SK-N-SH treated with all-trans-retinoic acid at 6 μM for 48 hours (cell line): Measurements from ENCODE around the gene NPAS2.

ENCODE experiments used
- ATAC-seq: fragments of 200-7000 bp; cut with Tn5 transposase; 3 replicates; pipeline ENCODE4 v1.9.1; 2020; ENCODE audit warnings: mild to moderate bottlenecking, moderate library complexity
- BACH2 ChIP-seq: fragments of 250-450 bp; sonication (Bioruptor Pico); IDR thresholded peaks from 2 replicates; pipeline ENCODE4 v1.9.0; 2021; ENCODE audit warnings: mild to moderate bottlenecking, borderline replicate concordance
- CSDC2 ChIP-seq: fragments of 250-450 bp; sonication (Bioruptor Pico); IDR thresholded peaks from 2 replicates; pipeline ENCODE4 v1.5.0; 2020; ENCODE audit warnings: mild to moderate bottlenecking, moderate library complexity
- GLIS3 ChIP-seq: fragments of 250-450 bp; sonication (Bioruptor Pico); IDR thresholded peaks from 2 replicates; pipeline ENCODE4 v1.5.0; 2020; ENCODE audit warnings: mild to moderate bottlenecking, moderate library complexity
- ISL1 ChIP-seq: fragments of 250-450 bp; sonication (Bioruptor Pico); IDR thresholded peaks from 2 replicates; pipeline ENCODE4 v2.1.2; 2022; ENCODE audit warnings: mild to moderate bottlenecking, moderate library complexity
- PPARA ChIP-seq: fragments of 250-450 bp; sonication (Bioruptor Pico); IDR thresholded peaks from 2 replicates; pipeline ENCODE4 v1.5.0; 2020; ENCODE audit warnings: mild to moderate bottlenecking, borderline replicate concordance
- RARB ChIP-seq: fragments of 250-450 bp; sonication (Bioruptor Pico); IDR thresholded peaks from 2 replicates; pipeline ENCODE4 v1.8.0; 2021; ENCODE audit warnings: mild to moderate bottlenecking, moderate library complexity
- SNAI2 ChIP-seq: fragments of 250-450 bp; sonication (Bioruptor Pico); IDR thresholded peaks from 2 replicates; pipeline ENCODE4 v1.5.0; 2020; ENCODE audit warnings: mild to moderate bottlenecking, moderate library complexity
- TCF4 ChIP-seq: fragments of 250-450 bp; sonication (Bioruptor Pico); IDR thresholded peaks from 2 replicates; pipeline ENCODE4 v1.8.0; 2021; ENCODE audit warnings: mild to moderate bottlenecking, moderate library complexity, borderline replicate concordance
- ZC3H10 ChIP-seq: fragments of 250-450 bp; sonication (Bioruptor Pico); IDR thresholded peaks from 2 replicates; pipeline ENCODE4 v1.5.1; 2021; ENCODE audit warnings: mild to moderate bottlenecking, moderate library complexity
- ZFP3 ChIP-seq: fragments of 250-450 bp; sonication (Bioruptor Pico); IDR thresholded peaks from 2 replicates; pipeline ENCODE4 v1.5.0; 2020; ENCODE audit warnings: mild to moderate bottlenecking, moderate library complexity
- ZFP30 ChIP-seq: fragments of 450-650 bp; formaldehyde crosslinking; IDR thresholded peaks from 2 replicates; pipeline ENCODE4 v1.5.0; 2022; ENCODE audit warnings: mild to moderate bottlenecking, moderate library complexity
- ZNF565 ChIP-seq: fragments of 450-650 bp; formaldehyde crosslinking; conservative IDR thresholded peaks from 2 replicates; pipeline ENCODE4 v1.5.0; 2020; ENCODE audit warnings: low read depth, mild to moderate bottlenecking, moderate library complexity
- ZNF70 ChIP-seq: fragments of 450-650 bp; formaldehyde crosslinking; IDR thresholded peaks from 2 replicates; pipeline ENCODE4 v1.5.0; 2020; ENCODE audit warnings: mild to moderate bottlenecking, moderate library complexity
- ZNF8 ChIP-seq: fragments of 450-650 bp; formaldehyde crosslinking; IDR thresholded peaks from 2 replicates; pipeline ENCODE4 v1.5.0; 2020; ENCODE audit warnings: mild to moderate bottlenecking, moderate library complexity
- TF ChIP-seq, protein P1 (sequence below): fragments of 250-450 bp; sonication (Bioruptor Pico); IDR thresholded peaks from 2 replicates; pipeline ENCODE4 v1.5.0; 2020; ENCODE audit warnings: mild to moderate bottlenecking, moderate library complexity
- TF ChIP-seq, protein P2 (sequence below): fragments of 250-450 bp; sonication (Bioruptor Pico); IDR thresholded peaks from 2 replicates; pipeline ENCODE4 v1.8.0; 2021; ENCODE audit warnings: low read depth, mild to moderate bottlenecking, moderate library complexity, borderline replicate concordance
- TF ChIP-seq, protein P3 (sequence below): fragments of 250-450 bp; sonication (Bioruptor Pico); IDR thresholded peaks from 2 replicates; pipeline ENCODE4 v1.5.1; 2020; ENCODE audit warnings: low read depth, mild to moderate bottlenecking, moderate library complexity
- TF ChIP-seq, protein P4 (sequence below): fragments of 250-450 bp; sonication (Bioruptor Pico); IDR thresholded peaks from 2 replicates; pipeline ENCODE4 v1.8.0; 2020; ENCODE audit warnings: mild to moderate bottlenecking, moderate library complexity, borderline replicate concordance
- TF ChIP-seq, protein P5 (sequence below): fragments of 250-450 bp; sonication (Bioruptor Pico); IDR thresholded peaks from 2 replicates; pipeline ENCODE4 v1.5.1; 2021; ENCODE audit warnings: mild to moderate bottlenecking, moderate library complexity

NPAS2 gene

GRCh38 chr2:100802066-100802465 lies 17.9 kb upstream of the NPAS2 start (continued):
- TF ChIP-seq, protein P1, sequence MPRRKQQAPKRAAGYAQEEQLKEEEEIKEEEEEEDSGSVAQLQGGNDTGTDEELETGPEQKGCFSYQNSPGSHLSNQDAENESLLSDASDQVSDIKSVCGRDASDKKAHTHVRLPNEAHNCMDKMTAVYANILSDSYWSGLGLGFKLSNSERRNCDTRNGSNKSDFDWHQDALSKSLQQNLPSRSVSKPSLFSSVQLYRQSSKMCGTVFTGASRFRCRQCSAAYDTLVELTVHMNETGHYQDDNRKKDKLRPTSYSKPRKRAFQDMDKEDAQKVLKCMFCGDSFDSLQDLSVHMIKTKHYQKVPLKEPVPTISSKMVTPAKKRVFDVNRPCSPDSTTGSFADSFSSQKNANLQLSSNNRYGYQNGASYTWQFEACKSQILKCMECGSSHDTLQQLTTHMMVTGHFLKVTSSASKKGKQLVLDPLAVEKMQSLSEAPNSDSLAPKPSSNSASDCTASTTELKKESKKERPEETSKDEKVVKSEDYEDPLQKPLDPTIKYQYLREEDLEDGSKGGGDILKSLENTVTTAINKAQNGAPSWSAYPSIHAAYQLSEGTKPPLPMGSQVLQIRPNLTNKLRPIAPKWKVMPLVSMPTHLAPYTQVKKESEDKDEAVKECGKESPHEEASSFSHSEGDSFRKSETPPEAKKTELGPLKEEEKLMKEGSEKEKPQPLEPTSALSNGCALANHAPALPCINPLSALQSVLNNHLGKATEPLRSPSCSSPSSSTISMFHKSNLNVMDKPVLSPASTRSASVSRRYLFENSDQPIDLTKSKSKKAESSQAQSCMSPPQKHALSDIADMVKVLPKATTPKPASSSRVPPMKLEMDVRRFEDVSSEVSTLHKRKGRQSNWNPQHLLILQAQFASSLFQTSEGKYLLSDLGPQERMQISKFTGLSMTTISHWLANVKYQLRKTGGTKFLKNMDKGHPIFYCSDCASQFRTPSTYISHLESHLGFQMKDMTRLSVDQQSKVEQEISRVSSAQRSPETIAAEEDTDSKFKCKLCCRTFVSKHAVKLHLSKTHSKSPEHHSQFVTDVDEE (CRISPR knock-in tag) = no peak

DNA sequence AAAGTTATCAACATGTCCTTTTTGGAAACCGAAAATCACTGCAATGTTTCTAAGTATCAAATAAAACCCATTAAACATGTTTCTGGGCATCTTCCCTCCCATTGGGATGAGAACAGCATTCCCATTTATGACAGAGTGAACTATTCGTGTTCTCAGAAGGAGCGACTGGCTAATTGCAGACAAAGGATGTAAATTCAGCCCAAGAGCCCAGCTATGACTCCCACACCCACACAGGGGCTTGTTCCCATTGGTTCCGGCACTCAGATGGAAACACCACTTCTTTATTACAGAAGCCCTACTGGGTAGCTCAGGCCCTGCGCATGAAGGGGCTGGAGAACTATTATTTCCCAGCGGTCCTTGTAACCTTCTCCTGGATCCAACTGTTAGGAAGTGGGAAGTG lies 16.6 kb upstream of the NPAS2 start:
- no peak for ATAC-seq

GRCh38 chr2:100806550-100806949 lies 13.4 kb upstream of the NPAS2 start:
- ATAC-seq = no peak
- TF ChIP-seq TCF4 (CRISPR knock-in tag) = no peak
- no peak for TF ChIP-seq PPARA (CRISPR knock-in tag)
- no peak for TF ChIP-seq SNAI2 (CRISPR knock-in tag)
- no peak for TF ChIP-seq ZFP30
- TF ChIP-seq ZFP3 = no peak
- TF ChIP-seq, protein P2, sequence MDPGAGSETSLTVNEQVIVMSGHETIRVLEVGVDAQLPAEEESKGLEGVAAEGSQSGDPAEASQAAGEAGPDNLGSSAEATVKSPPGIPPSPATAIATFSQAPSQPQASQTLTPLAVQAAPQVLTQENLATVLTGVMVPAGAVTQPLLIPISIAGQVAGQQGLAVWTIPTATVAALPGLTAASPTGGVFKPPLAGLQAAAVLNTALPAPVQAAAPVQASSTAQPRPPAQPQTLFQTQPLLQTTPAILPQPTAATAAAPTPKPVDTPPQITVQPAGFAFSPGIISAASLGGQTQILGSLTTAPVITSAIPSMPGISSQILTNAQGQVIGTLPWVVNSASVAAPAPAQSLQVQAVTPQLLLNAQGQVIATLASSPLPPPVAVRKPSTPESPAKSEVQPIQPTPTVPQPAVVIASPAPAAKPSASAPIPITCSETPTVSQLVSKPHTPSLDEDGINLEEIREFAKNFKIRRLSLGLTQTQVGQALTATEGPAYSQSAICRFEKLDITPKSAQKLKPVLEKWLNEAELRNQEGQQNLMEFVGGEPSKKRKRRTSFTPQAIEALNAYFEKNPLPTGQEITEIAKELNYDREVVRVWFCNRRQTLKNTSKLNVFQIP (CRISPR knock-in tag) = no peak
- no peak for TF ChIP-seq CSDC2
- no peak for TF ChIP-seq ZNF70 (CRISPR knock-in tag)
- TF ChIP-seq, protein P3, sequence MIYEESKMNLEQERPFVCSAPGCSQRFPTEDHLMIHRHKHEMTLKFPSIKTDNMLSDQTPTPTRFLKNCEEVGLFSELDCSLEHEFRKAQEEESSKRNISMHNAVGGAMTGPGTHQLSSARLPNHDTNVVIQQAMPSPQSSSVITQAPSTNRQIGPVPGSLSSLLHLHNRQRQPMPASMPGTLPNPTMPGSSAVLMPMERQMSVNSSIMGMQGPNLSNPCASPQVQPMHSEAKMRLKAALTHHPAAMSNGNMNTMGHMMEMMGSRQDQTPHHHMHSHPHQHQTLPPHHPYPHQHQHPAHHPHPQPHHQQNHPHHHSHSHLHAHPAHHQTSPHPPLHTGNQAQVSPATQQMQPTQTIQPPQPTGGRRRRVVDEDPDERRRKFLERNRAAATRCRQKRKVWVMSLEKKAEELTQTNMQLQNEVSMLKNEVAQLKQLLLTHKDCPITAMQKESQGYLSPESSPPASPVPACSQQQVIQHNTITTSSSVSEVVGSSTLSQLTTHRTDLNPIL = no peak
- TF ChIP-seq ISL1 (CRISPR knock-in tag) = no peak
- TF ChIP-seq, protein P4, sequence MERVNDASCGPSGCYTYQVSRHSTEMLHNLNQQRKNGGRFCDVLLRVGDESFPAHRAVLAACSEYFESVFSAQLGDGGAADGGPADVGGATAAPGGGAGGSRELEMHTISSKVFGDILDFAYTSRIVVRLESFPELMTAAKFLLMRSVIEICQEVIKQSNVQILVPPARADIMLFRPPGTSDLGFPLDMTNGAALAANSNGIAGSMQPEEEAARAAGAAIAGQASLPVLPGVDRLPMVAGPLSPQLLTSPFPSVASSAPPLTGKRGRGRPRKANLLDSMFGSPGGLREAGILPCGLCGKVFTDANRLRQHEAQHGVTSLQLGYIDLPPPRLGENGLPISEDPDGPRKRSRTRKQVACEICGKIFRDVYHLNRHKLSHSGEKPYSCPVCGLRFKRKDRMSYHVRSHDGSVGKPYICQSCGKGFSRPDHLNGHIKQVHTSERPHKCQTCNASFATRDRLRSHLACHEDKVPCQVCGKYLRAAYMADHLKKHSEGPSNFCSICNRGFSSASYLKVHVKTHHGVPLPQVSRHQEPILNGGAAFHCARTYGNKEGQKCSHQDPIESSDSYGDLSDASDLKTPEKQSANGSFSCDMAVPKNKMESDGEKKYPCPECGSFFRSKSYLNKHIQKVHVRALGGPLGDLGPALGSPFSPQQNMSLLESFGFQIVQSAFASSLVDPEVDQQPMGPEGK (CRISPR knock-in tag) = no peak
- TF ChIP-seq ZC3H10 = no peak
- no peak for TF ChIP-seq ZNF8

More for the DNA sequence above, 16.6 kb upstream of the NPAS2 start:
- TF ChIP-seq, protein P5, sequence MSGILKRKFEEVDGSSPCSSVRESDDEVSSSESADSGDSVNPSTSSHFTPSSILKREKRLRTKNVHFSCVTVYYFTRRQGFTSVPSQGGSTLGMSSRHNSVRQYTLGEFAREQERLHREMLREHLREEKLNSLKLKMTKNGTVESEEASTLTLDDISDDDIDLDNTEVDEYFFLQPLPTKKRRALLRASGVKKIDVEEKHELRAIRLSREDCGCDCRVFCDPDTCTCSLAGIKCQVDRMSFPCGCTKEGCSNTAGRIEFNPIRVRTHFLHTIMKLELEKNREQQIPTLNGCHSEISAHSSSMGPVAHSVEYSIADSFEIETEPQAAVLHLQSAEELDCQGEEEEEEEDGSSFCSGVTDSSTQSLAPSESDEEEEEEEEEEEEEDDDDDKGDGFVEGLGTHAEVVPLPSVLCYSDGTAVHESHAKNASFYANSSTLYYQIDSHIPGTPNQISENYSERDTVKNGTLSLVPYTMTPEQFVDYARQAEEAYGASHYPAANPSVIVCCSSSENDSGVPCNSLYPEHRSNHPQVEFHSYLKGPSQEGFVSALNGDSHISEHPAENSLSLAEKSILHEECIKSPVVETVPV (CRISPR knock-in tag) = no peak
- TF ChIP-seq PPARA (CRISPR knock-in tag) (no peak), RARB (CRISPR knock-in tag) (no peak), ZNF8 (no peak)

DNA sequence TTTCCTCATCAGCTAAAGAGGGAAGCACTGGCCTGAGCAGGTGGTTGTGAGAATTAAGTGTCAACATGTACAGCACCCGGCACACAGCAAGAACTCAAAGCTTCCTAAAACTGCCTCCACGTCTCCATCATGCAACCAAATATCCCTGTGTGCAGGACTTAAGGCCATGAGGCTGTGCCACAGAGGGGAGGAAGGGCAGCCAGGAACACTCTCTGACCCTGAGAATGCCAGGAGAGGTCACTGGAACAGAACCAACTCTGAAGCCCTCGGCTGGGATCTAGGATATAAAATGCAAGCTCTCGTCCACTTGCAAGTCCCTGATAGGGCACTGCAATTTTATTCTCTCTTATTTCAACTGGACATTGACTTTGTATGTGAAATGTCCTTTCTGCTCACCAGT lies 12.2 kb upstream of the NPAS2 start:
- no peak for ATAC-seq
- no peak for TF ChIP-seq ZC3H10
- no peak for TF ChIP-seq ZNF565 (CRISPR knock-in tag)
- no peak for TF ChIP-seq CSDC2
- TF ChIP-seq, protein P2 (CRISPR knock-in tag) = no peak
- TF ChIP-seq SNAI2 (CRISPR knock-in tag) = no peak
- TF ChIP-seq, protein P4 (CRISPR knock-in tag) = no peak
- no peak for TF ChIP-seq BACH2 (CRISPR knock-in tag)
- no peak for TF ChIP-seq RARB (CRISPR knock-in tag)
- TF ChIP-seq ZFP30 = no peak
- no peak for TF ChIP-seq GLIS3 (CRISPR knock-in tag)
- TF ChIP-seq ZNF70 (CRISPR knock-in tag) = no peak
- no peak for TF ChIP-seq ISL1 (CRISPR knock-in tag)
- TF ChIP-seq, protein P5 (CRISPR knock-in tag) = no peak
